NT2/D1 (cell line): Measurements from ENCODE around the gene NRP1.

Experiments used
- SUZ12 ChIP-seq: IDR thresholded peaks from 2 replicates; pipeline ENCODE4 v1.6.1; 2011; ENCODE audit not compliant: insufficient read length, insufficient read depth; ENCODE audit errors: extremely low read depth
- YY1 ChIP-seq: IDR thresholded peaks from 2 replicates; pipeline ENCODE4 v1.6.1; 2011; ENCODE audit not compliant: insufficient read length, insufficient read depth
- ZNF274 ChIP-seq: IDR thresholded peaks from 2 replicates; pipeline ENCODE4 v1.6.1; 2011; ENCODE audit warnings: mild to moderate bottlenecking, low read depth, low read length

- TF ChIP-seq SUZ12 = no peak
- no peak for TF ChIP-seq YY1
- TF ChIP-seq ZNF274 = no peak
Observed at GRCh38 chr10:33212061-33212748, 122.3 kb downstream of the NRP1 start.
